ENCODE results near the gene NRG3.

DNA sequence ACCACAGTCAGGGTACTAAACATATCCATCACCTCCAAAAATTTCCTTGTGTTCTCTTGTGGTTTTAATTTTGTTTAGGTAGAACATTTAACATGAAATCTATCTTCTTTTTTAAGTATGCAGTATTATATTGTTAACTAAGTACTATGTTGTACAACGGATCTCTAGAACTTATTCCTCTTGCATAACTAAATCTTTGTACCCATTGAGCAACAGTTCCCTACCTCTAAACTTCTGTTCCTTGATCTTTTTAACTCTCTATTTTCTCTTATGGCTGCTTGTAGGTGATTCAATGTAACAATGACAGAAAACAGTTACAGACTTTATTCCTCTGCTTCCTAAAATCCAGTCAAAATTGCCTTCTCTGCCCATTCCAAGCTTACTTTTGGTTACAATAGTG, 9.9 kb downstream of the NRG3 start:
- TF ChIP-seq CTCF (IDR thresholded peaks at IDR 0.05), result no peak
- TF ChIP-seq POLR2A (IDR thresholded peaks at IDR 0.05), result no peak

Data from testis (tissue), 2 donors.